ENCODE data around the gene ACOT2. TPM values are rescaled to one million over a fixed set of nuclear protein-coding genes. Genes with fewer than 3 reads are reported as not detected.
A peak's percentile ranks its signal among the peaks of the same experiment; 100 is the strongest.
"Not testable (repeated sequence)": the region's sequence is repeated elsewhere in the genome, so short reads cannot be mapped to it uniquely, and the experiment has no call there.

ACOT2 gene
- total RNA-seq, 1 donor from 2014 or later, result 24.4 TPM

DNA sequence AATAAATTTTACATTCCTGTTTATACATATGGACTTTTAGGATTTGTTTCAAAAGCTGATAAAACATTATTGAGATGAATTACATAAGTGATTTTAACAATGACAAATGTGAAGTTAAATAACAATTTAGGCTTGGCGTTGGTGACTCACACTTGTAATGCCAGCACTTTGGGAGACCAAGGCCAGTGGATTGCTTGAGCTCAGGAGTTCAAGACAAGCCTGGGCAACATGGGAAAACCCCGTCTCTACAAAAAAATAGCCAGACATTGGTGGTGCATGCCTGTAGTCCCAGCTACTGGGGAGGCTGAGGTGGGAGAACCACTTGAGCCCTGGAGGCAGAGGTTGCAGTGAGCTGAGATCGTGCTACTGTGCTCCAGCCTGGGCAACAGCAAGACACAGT lies 7.4 kb downstream of the ACOT2 start:
- Mint-ChIP-seq H3K36me3 (ENCODE audit: low read depth) (peaks cover 15% of the 10 kb centered on the region), H3K27ac (ENCODE audit: unreplicated experiment) (no peak overlapping the region), H3K4me1 (no peaks in the 10 kb centered on the region), H3K27me3 (ENCODE audit: low read depth) (no peaks in the 10 kb centered on the region), H3K9me3 (no peaks in the 10 kb centered on the region), H3K4me3 (no peak overlapping the region)
- no peak for DNase-seq (ENCODE audit: low read depth, low spot score)
- TF ChIP-seq, protein P1, sequence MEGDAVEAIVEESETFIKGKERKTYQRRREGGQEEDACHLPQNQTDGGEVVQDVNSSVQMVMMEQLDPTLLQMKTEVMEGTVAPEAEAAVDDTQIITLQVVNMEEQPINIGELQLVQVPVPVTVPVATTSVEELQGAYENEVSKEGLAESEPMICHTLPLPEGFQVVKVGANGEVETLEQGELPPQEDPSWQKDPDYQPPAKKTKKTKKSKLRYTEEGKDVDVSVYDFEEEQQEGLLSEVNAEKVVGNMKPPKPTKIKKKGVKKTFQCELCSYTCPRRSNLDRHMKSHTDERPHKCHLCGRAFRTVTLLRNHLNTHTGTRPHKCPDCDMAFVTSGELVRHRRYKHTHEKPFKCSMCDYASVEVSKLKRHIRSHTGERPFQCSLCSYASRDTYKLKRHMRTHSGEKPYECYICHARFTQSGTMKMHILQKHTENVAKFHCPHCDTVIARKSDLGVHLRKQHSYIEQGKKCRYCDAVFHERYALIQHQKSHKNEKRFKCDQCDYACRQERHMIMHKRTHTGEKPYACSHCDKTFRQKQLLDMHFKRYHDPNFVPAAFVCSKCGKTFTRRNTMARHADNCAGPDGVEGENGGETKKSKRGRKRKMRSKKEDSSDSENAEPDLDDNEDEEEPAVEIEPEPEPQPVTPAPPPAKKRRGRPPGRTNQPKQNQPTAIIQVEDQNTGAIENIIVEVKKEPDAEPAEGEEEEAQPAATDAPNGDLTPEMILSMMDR (conservative IDR thresholded peaks at IDR 0.05), result no peak

DNA sequence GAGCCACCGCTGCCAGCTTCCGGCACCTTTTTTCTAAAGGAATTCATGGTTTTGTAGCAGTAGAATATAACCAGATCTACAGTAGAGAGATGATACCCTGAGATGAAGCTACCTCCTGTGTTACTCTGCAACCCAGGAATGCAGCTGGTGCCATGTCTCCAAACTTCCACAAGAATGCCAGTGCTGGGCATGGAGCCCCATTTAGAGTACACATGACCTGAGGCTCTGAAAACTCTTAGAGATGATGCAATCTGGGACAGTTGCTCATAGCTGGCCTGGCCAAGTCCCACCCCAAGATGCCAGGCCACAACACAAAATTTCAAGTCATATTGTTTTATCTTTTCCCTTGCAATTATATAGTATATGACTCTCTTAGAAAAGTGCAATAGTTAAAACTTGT lies 8.2 kb downstream of the ACOT2 start:
- H3K4me1 Mint-ChIP-seq; H3K4me3 Mint-ChIP-seq; DNase-seq (ENCODE audit: low read depth, low spot score); H3K27ac Mint-ChIP-seq (ENCODE audit: unreplicated experiment); H3K9me3 Mint-ChIP-seq; H3K27me3 Mint-ChIP-seq (ENCODE audit: low read depth): not testable (repeated sequence)
- H3K36me3 Mint-ChIP-seq (ENCODE audit: low read depth), result peaks cover 13% of the 10 kb centered on the region

DNA sequence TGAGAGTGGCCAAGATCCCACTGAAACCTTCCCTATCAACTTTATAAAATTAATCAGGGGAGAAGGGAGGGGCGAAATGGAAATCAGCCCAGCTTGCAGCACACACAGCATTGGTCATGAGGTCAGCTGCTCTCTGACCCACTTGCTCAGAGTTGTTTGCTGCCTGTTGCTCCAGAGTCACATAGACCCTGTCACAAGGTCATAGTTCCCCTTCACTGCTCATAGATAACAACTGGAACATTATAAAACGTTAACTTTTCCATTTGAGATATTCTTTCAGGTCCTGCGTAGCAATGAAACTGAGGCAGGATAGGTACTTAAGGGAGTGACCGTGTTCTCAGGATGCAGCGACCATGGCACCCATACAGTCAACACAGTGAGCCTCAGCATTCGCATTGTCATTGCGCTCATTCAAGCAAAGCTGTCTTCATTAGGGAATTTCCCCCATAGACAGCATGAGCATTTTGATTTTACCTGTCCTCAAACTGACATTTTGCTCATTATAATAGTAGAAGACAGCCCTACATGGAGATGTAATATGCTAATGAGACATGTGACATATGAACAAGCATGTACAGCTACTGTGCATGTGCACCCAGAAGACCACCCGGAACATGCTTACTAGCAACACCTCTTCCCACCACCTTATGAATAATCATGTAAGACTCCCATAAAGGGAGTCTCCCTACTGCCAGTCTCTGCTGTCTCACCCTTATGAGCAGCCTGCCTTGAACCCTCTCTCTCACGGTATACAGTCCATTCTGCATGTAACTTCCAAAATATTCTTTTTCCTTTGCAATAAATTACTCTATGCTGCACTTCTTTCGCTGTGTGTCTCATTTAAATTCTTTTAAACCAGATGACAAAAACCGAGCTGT lies 13.3 kb downstream of the ACOT2 start:
- H3K27me3 Mint-ChIP-seq (ENCODE audit: low read depth); H3K27ac Mint-ChIP-seq (ENCODE audit: unreplicated experiment); H3K4me1 Mint-ChIP-seq; H3K36me3 Mint-ChIP-seq (ENCODE audit: low read depth); H3K9me3 Mint-ChIP-seq; H3K4me3 Mint-ChIP-seq; DNase-seq (ENCODE audit: low read depth, low spot score): not testable (repeated sequence)

DNA sequence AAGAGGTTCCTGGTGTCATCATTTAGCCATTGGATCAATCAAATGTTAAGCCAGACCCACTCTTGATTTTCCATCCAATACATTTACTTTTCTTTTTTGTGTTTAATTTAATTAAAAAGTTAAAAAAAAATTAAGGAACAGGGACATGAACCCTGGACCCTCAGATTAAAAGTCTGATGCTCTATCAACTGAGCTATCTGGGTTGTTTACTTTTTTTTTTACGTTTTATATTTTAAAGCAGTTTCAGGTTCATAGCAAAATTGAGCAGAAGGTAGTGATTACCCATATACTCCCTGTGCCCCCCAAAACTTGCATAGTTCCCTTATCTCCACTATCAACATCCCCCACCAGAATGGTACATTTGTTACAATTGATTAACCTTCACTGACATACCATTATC lies 19.7 kb downstream of the ACOT2 start:
- no peak overlapping the region for H3K27ac Mint-ChIP-seq (ENCODE audit: unreplicated experiment)
- no peaks in the 10 kb centered on the region for H3K9me3 Mint-ChIP-seq
- DNase-seq (ENCODE audit: low read depth, low spot score), result no peak
- no peaks in the 10 kb centered on the region for H3K36me3 Mint-ChIP-seq (ENCODE audit: low read depth)
- no peaks in the 10 kb centered on the region for H3K4me1 Mint-ChIP-seq
- H3K4me3 Mint-ChIP-seq, result no peak overlapping the region
- TF ChIP-seq, protein P1 (conservative IDR thresholded peaks at IDR 0.05), result no peak
- peaks cover 27% of the 10 kb centered on the region for H3K27me3 Mint-ChIP-seq (ENCODE audit: low read depth)

DNA sequence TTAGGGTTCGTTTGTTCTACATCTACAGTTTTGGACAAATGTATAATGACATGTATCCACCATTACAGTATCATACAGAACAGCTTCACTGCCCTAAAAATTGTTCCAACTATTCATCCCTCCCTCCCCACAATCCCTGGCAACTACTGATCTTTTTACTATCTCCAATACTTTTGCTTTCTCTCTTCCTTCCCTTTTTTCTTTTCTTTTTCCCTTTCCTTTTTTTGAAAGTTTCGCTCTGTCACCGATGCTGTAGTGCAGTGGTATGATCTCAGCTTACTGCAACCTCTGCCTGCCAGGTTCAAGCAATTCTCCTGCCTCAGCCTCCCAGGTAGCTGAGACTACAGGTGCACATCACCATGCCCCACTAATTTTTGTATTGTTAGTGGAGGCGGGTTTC lies 20.1 kb downstream of the ACOT2 start:
- H3K9me3 Mint-ChIP-seq, result no peaks in the 10 kb centered on the region
- H3K36me3 Mint-ChIP-seq (ENCODE audit: low read depth), result no peaks in the 10 kb centered on the region
- no peak overlapping the region for H3K4me3 Mint-ChIP-seq
- TF ChIP-seq, protein P1 (conservative IDR thresholded peaks at IDR 0.05), result no peak
- no peak overlapping the region for H3K27ac Mint-ChIP-seq (ENCODE audit: unreplicated experiment)
- no peak for DNase-seq (ENCODE audit: low read depth, low spot score)
- H3K27me3 Mint-ChIP-seq (ENCODE audit: low read depth), result peaks cover 30% of the 10 kb centered on the region
- no peaks in the 10 kb centered on the region for H3K4me1 Mint-ChIP-seq

DNA sequence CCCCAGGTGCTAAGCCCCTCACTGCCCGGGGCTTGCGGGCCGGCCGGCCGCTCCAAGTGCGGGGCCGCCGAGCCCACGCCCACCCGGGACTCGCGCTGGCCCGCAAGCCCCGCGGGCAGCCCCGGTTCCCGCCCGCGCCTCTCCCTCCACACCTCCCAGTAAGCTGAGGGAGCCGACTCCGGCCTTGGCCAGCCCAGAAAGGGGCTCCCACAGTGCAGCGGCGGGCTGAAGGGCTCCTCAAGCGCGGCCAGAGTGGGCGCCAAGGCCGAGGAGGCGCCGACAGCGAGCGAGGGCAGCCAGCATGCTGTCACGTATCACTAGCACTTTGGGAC lies 21.6 kb downstream of the ACOT2 start:
- DNase-seq (ENCODE audit: low read depth, low spot score); H3K27ac Mint-ChIP-seq (ENCODE audit: unreplicated experiment); H3K4me3 Mint-ChIP-seq; H3K4me1 Mint-ChIP-seq; H3K9me3 Mint-ChIP-seq; H3K36me3 Mint-ChIP-seq (ENCODE audit: low read depth): not testable (repeated sequence)
- H3K27me3 Mint-ChIP-seq (ENCODE audit: low read depth), result peaks cover 32% of the 10 kb centered on the region

DNA sequence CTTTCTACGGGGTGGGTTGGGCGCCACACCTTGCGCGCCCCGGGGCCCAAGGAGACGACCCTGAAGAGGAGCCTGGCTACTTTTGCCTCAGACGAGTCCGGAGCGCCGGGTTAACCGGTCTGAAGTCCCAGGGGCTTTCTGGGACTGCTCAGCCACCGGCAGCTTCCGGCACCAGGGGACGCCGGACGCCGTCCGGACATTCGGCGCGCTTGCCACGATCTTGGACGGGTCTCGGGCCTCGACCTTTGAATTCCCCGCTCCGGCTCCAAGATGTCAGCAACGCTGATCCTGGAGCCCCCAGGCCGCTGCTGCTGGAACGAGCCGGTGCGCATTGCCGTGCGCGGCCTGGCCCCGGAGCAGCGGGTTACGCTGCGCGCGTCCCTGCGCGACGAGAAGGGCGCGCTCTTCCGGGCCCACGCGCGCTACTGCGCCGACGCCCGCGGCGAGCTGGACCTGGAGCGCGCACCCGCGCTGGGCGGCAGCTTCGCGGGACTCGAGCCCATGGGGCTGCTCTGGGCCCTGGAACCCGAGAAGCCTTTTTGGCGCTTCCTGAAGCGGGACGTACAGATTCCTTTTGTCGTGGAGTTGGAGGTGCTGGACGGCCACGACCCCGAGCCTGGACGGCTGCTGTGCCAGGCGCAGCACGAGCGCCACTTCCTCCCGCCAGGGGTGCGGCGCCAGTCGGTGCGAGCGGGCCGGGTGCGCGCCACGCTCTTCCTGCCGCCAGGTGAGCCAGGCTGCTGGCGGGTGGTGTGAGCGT lies 22.9 kb downstream of the ACOT2 start, which contains the start of gene ACOT4:
Gene ACOT4 (plus strand): TSS at position 184 of the 760 bp plus-strand sequence. CDS start 87 bp downstream, at position 271.
- Mint-ChIP-seq H3K36me3 (ENCODE audit: low read depth) (no peaks in the 10 kb centered on the region), H3K4me3 (peak within 1 kb of the TSS; percentile 59), H3K9me3 (no peaks in the 10 kb centered on the region), H3K27ac (ENCODE audit: unreplicated experiment) (no peak within 1 kb of the TSS), H3K4me1 (no peaks in the 10 kb centered on the region), H3K27me3 (ENCODE audit: low read depth) (peaks cover 32% of the 10 kb centered on the region)
- DNase-seq (ENCODE audit: low read depth, low spot score), result peak; percentile 32
- TF ChIP-seq, protein P1 (conservative IDR thresholded peaks at IDR 0.05), result peak; percentile 41
